Kidney epithelial cell (primary cell): ENCODE measurements around the gene STK17B. TPM values are rescaled to one million over a fixed set of nuclear protein-coding genes. Genes with fewer than 3 reads are reported as not detected.
A peak's percentile ranks its signal among the peaks of the same experiment; 100 is the strongest.

Source experiments
- DNase-seq: peaks from one replicate; pipeline ENCODE4 v3.0.0-alpha.2; 2010; ENCODE audit warnings: low read depth
- H3K27me3 ChIP-seq: 2 replicates; pipeline ENCODE4 v1.6.0; 2011; ENCODE audit warnings: low read length; ENCODE audit not compliant: control insufficient read depth, insufficient read depth
- H3K36me3 ChIP-seq: 2 replicates; pipeline ENCODE4 v1.5.1; 2011; ENCODE audit warnings: low read length; ENCODE audit not compliant: control insufficient read depth, insufficient read depth
- H3K4me3 ChIP-seq: 2 replicates; pipeline ENCODE4 v1.5.1; 2011; ENCODE audit warnings: low read depth, mild to moderate bottlenecking, control low read depth, low read length
- total RNA-seq: library from RNA; depleted of rRNA; stranded (reverse); fragments of >200 nt; gene quantifications from 2 replicates; pipeline ENCODE4 v1.2.3, GENCODE V29; 2015
- TF ChIP-seq, protein P1 (sequence below): IDR thresholded peaks from 2 replicates; pipeline ENCODE4 v1.5.1; 2011; ENCODE audit warnings: mild to moderate bottlenecking, moderate library complexity, low read length, control low read depth, inconsistent platforms; ENCODE audit not compliant: insufficient read depth, poor library complexity, severe bottlenecking

STK17B gene
- 6.0 and 8.2 TPM in 2 replicates for total RNA-seq

GRCh38 chr2:196171248-196171871 is at the start of gene STK17B:
TSS of gene STK17B (minus strand) at chr2:196171578. CDS start at chr2:196163383, 8,195 bp downstream.
- DNase-seq = peak; percentile 64
- Histone ChIP-seq H3K27me3 (no peaks in the 10 kb centered on the region), H3K4me3 (peak within 1 kb of the TSS; percentile 96), H3K36me3 (no peaks in the 10 kb centered on the region)
- TF ChIP-seq, protein P1, sequence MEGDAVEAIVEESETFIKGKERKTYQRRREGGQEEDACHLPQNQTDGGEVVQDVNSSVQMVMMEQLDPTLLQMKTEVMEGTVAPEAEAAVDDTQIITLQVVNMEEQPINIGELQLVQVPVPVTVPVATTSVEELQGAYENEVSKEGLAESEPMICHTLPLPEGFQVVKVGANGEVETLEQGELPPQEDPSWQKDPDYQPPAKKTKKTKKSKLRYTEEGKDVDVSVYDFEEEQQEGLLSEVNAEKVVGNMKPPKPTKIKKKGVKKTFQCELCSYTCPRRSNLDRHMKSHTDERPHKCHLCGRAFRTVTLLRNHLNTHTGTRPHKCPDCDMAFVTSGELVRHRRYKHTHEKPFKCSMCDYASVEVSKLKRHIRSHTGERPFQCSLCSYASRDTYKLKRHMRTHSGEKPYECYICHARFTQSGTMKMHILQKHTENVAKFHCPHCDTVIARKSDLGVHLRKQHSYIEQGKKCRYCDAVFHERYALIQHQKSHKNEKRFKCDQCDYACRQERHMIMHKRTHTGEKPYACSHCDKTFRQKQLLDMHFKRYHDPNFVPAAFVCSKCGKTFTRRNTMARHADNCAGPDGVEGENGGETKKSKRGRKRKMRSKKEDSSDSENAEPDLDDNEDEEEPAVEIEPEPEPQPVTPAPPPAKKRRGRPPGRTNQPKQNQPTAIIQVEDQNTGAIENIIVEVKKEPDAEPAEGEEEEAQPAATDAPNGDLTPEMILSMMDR = peak; percentile 20

DNA sequence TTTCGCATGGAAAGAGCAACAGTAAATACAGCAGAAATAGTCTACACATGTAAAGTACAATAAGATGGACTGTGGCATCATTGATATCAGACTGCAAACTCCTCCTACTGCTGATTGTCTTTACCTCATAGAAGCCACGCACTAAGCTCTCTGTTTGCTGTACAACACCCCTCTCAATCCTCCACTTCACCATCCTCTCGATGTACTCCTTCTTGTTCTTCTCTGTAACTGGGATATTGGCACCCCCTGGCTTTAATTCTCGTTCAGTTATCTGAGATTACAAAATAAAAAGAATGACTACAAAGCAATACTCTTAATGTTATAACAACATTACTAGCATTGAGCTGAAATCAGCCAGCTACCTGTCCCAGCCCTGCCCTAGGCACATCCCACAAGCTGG is 49.3 kb upstream of the STK17B start:
- TF ChIP-seq, protein P1 = no peak
- no peak for DNase-seq
- H3K4me3 ChIP-seq = no peak overlapping the region
- no peaks in the 10 kb centered on the region for H3K27me3 ChIP-seq
- H3K36me3 ChIP-seq = no peaks in the 10 kb centered on the region

DNA sequence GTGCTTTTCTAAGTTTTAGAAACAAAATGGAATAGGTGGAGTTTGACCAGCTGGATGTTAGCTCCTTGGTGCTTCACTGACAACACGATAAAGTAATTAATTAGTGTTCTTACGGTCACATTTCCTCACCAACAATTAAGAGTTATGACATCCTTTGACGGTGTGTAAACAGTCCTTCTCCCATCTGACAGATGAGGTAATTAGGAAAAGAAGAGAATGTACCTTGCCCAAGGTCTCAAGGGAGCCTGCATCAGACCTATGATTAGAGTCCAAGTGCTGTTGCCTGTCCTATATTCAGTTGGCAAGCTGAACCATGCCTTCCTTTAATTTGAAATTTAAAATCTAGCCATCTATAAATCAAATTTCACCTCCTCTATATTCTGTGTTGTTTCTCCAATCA is 48.3 kb upstream of the STK17B start:
- Histone ChIP-seq H3K27me3 (no peaks in the 10 kb centered on the region), H3K4me3 (no peak overlapping the region)
- TF ChIP-seq, protein P1 = no peak

DNA sequence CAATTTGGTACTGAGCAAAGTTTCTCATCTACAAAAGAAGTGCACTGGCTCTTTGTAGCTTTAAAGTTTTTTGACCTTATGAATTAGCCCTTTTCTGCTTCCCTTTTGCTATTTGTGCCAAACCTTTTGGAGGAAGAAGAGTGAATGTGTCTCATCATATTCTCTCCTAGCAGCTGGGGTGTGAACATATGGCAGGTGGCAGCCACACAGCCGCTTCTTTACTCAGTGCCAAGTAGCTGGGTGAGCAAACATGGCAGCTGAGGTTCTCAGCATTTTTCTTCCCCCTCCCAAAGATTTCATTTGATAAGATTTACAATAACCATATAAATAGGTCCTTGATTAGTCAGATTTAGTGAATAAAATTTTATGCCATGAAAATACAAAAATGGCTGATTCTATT is 46.7 kb upstream of the STK17B start:
- no peaks in the 10 kb centered on the region for H3K27me3 ChIP-seq
- no peak for DNase-seq
- H3K4me3 ChIP-seq = no peak overlapping the region
- no peaks in the 10 kb centered on the region for H3K36me3 ChIP-seq
- TF ChIP-seq, protein P1 = no peak

More for the DNA sequence above, 48.3 kb upstream of the STK17B start:
- no peaks in the 10 kb centered on the region for H3K36me3 ChIP-seq
- DNase-seq = no peak

- Histone ChIP-seq H3K4me3 (no peak overlapping the region), H3K36me3 (no peaks in the 10 kb centered on the region), H3K27me3 (no peaks in the 10 kb centered on the region)
- no peak for DNase-seq
- TF ChIP-seq, protein P1 = no peak
Observed at GRCh38 chr2:196217116-196217515, 45.7 kb upstream of the STK17B start.

- H3K36me3 ChIP-seq = no peaks in the 10 kb centered on the region
- DNase-seq = no peak
- TF ChIP-seq, protein P1 = no peak
- no peak overlapping the region for H3K4me3 ChIP-seq
- H3K27me3 ChIP-seq = no peaks in the 10 kb centered on the region
Observed at GRCh38 chr2:196215376-196215775, 44.0 kb upstream of the STK17B start.
